NCI-H1930 (cell line): ENCODE data around the gene LRRC56.
A peak's percentile ranks its signal among the peaks of the same experiment; 100 is the strongest.

Experiments
- DNase-seq, 2 experiments: peaks; one replicate each; lab custom pipeline; 2025; lab: John Stamatoyannopoulos, UW

The LRRC56 gene, protein sequence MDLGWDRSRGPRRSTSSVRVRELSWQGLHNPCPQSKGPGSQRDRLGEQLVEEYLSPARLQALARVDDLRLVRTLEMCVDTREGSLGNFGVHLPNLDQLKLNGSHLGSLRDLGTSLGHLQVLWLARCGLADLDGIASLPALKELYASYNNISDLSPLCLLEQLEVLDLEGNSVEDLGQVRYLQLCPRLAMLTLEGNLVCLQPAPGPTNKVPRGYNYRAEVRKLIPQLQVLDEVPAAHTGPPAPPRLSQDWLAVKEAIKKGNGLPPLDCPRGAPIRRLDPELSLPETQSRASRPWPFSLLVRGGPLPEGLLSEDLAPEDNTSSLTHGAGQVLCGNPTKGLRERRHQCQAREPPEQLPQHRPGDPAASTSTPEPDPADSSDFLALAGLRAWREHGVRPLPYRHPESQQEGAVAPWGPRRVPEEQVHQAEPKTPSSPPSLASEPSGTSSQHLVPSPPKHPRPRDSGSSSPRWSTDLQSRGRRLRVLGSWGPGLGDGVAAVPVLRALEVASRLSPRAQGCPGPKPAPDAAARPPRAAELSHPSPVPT

GRCh38 chr11:536841-537621 is at the start of gene LRRC56:
Gene LRRC56 (plus strand): TSS chr11:537527. CDS start chr11:540685, 3,158 bp downstream.
- peak; percentile 96 to 98 for DNase-seq

DNA sequence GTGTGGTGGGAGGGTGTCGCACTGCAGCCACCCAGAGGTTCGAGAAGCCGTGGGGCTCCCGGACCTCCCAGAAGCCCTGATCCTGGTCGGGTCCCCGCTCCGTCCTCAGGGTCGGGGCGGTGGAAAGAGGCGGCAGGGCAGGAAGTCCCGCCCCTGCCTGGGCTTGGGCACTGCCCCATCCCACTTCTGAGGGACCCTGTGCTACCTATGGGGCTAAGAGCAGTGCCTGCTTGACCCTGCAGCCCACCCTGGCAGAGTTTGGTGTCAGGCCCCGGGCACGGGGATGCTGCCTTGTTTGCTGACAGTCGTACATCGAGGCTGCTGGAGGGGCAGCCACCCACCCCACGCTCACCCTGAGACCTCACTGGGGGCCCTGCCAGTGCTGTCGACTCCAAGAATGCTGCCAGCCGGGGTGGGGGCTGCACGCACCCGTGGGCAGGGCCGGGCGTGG is 49.7 kb upstream of the LRRC56 start:
- no peak for DNase-seq

DNA sequence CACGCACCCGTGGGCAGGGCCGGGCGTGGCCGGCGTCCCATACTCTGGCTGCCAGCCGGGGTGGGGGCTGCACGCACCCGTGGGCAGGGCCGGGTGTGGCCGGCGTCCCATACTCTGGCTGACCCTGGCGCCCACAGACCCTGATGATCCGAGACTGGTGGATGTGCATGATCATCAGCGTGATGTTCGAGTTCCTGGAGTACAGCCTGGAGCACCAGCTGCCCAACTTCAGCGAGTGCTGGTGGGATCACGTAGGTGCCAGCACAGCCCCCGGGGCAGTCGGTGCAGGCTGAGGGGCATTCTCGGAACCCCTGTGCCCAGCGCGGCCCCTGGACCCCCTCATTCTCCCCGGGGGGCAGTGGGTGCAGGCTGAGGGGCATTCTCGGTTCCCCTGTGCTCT is 49.3 kb upstream of the LRRC56 start:
- DNase-seq, result no peak

DNA sequence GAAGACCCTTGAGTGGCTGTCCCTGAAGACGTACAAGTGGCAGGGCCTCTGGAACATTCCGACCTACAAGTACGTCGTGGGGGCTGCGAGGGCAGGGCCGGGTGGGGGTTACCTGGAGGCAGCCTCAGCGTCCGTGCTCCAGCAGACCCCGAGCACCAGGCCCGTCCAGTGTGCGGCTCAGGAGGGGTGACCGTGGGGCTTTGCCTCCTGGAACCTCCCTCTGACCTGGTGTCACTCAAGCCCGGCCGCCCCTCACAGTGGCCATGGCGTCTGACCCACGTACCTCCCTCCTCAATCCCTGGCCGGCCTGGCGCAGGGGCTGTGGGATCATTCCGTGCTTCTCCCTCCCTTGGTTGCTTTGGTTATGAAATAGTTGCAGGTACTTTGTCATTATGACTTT is 48.7 kb upstream of the LRRC56 start:
- no peak for DNase-seq

DNA sequence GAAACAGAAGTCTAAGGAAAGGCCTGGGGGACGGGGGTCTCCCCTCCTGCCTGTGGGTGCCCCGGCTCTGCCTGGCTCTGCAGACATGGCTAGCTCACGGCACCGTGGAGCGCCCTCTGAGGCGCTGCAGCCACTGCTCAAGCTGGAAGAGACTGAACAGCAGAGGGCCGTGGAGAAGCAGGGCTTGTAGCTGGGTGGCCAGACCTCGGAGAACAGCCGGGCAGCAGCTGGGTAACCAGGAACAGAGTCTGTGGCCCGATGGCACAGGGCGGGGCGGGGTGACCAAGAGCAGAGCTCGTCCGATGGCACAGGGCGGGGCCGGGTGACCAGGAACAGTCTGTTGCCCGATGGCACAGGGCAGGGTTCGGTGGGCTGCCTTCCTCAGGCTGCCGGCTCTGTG is 48.3 kb upstream of the LRRC56 start:
- DNase-seq, result no peak

DNA sequence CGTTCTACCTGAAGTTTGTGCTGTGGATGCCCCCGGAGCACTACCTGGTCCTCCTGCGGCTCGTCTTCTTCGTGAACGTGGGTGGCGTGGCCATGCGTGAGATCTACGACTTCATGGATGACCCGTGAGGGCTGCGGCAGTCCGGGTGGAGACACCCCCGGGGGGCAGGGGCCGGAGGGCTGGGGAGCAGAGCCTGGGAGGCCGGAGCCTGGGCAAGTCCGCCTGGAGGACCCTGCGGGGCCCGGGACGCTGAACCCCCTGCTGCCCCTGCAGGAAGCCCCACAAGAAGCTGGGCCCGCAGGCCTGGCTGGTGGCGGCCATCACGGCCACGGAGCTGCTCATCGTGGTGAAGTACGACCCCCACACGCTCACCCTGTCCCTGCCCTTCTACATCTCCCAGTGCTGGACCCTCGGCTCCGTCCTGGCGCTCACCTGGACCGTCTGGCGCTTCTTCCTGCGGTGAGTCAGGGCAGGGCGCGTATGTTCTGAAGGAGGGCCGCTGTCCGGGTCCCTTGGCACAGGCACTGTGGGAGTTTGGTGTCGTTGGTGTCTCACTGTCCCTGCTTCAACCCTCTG is 47.6 kb upstream of the LRRC56 start:
- DNase-seq, result no peak

DNA sequence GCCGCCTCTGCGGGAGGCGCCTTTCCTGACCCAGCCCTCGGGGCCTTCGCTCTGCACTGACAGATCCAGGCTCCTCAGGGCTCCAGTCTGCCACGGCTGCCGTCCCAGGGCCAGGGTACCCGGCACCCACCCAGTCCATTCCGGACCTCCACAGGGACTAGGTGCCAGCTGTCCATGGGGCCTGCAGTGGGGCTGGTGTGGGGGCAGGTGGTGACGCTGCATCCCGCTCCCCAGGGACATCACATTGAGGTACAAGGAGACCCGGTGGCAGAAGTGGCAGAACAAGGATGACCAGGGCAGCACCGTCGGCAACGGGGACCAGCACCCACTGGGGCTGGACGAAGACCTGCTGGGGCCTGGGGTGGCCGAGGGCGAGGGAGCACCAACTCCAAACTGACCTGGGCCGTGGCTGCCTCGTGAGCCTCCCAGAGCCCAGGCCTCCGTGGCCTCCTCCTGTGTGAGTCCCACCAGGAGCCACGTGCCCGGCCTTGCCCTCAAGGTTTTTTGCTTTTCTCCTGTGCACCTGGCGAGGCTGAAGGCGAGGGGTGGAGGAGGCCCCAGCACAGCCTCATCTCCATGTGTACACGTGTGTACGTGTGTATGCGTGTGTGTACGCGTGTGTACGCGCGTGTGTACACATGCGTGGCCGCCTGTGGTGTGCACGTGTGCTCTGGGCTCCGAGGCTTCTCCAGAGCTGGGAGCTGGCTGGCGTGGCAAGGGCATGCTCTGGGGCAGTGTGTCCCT is 47.0 kb upstream of the LRRC56 start:
- DNase-seq, result no peak

- no peak for DNase-seq
Measured at GRCh38 chr11:490930-491260, 46.4 kb upstream of the LRRC56 start.

DNA sequence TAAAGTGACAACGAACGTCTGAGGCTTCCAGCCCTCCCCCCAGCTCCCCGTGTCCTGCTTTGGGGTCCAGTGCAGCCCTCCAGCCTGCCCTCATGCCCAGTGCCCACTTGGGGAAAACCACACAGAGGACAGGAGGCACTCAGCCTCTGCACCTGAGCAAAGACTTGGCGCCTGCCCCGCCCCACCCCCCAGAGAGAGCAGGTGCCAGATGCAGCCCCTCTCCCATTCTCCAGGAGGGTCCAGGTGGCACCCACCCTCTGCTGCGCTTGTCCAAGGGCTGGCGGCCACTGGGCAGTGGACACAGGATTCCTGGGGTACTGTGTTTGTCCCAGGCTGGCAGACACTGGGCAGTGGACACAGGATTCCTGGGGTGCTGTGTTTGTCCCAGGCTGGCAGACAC is 46.0 kb upstream of the LRRC56 start:
- no peak for DNase-seq

GRCh38 chr11:492427-493226 is 44.7 kb upstream of the LRRC56 start:
- no peak for DNase-seq

DNA sequence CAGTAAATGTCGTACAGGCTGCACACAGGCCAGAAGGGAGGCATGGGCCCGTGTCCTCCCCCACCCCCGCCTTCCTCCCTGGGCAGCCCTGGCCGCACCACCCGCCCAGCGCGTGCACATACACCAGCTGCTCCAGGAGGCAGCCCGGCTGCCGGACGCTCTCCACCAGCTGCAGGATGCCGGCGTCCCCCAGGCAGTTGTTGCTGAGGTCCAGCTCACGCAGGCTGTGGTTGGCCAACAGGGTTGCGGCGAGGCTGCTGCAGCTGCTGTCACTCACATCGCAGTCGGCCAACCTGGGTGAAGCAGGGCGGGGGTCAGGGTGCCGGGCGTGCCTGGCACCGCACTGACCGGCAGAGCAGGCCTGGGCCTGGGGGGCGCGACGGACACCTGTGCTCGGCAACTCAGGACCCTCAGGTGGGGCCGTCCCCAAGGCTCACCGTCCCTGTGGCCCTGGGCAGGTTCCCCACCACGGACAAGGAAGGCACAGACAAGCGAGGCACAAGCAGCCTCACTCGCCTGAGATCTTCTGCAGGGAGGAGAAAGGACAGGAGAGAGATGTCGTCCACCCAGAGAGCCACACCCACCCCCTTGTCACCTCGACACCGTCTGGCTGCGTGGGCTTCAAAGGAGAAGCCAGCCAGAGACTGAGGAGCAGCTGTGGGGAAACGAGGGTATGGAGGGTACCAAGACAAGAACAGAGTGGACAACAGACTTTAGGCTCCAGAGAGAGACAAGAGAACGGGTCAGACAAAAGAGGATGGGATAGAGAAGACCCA is 42.4 kb upstream of the LRRC56 start:
- no peak for DNase-seq

GRCh38 chr11:495537-495931 is 41.8 kb upstream of the LRRC56 start:
- no peak for DNase-seq

GRCh38 chr11:496834-497564 is 40.3 kb upstream of the LRRC56 start:
- DNase-seq, result no peak

GRCh38 chr11:497565-498296 is 39.6 kb upstream of the LRRC56 start:
- DNase-seq, result no peak

- no peak for DNase-seq
Measured at GRCh38 chr11:498297-499181, 38.8 kb upstream of the LRRC56 start.

- DNase-seq, result no peak
Measured at GRCh38 chr11:499201-500076, 37.9 kb upstream of the LRRC56 start.
